IMR-90 (cell line): ENCODE results near the gene PCP4. TPM values are rescaled to one million over a fixed set of nuclear protein-coding genes. Genes with fewer than 3 reads are reported as not detected.

ENCODE experiments used
- ATAC-seq: fragments of 200-7000 bp; cut with Tn5 transposase; 2 replicates; pipeline ENCODE4 v1.9.1; 2020; ENCODE audit warnings: low read depth, mild to moderate bottlenecking, moderate library complexity
- BruUV-seq: library from RNA; stranded (reverse); fragments of 400-500 nt; replicated peaks from 2 replicates; lab custom pipeline; 2021; lab: Mats Ljungman, UMichigan
- CTCF ChIA-PET: fragments of 300-600 bp; formaldehyde crosslinking; extraction: SDS; loops from one replicate; lab custom pipeline; 2021; ENCODE audit warnings: antibody characterized with exemption; lab: Yijun Ruan, JAX
- POLR2A ChIA-PET: fragments of 300-600 bp; sonication (Branson Sonifier 250); formaldehyde crosslinking; loops from one replicate; lab custom pipeline; 2022; ENCODE audit warnings: antibody characterized with exemption; ENCODE audit not compliant: unreplicated experiment; lab: Charles Lee
- DNase-seq: peaks from one replicate; pipeline ENCODE4 v3.0.0; 2013
- H2AFZ ChIP-seq: replicated peaks from 2 replicates; pipeline ENCODE3; 2013; ENCODE audit warnings: low read length, mild to moderate bottlenecking; ENCODE audit not compliant: poor library complexity
- H2AK5ac ChIP-seq: 2 replicates; pipeline ENCODE4 v1.6.1; 2013; ENCODE audit warnings: low read depth, low read length, inconsistent platforms
- H2AK9ac ChIP-seq: replicated peaks from 2 replicates; pipeline ENCODE3; 2013; ENCODE audit warnings: mild to moderate bottlenecking, low read depth, low read length, moderate library complexity; ENCODE audit not compliant: poor library complexity
- H2BK120ac ChIP-seq: 2 replicates; pipeline ENCODE4 v1.6.1; 2013; ENCODE audit warnings: low read depth, low read length, inconsistent platforms
- H2BK15ac ChIP-seq: 3 replicates; pipeline ENCODE4 v1.6.1; 2013; ENCODE audit warnings: low read depth, low read length, inconsistent platforms
- H2BK20ac ChIP-seq: 2 replicates; pipeline ENCODE4 v1.6.1; 2013; ENCODE audit warnings: low read depth, mild to moderate bottlenecking, inconsistent platforms, low read length, moderate library complexity
- H2BK5ac ChIP-seq: 2 replicates; pipeline ENCODE4 v1.6.1; 2013; ENCODE audit warnings: mild to moderate bottlenecking, low read depth, low read length, inconsistent platforms; ENCODE audit not compliant: poor library complexity, severe bottlenecking
- H3K14ac ChIP-seq: replicated peaks from 2 replicates; pipeline ENCODE4 v1.6.1; 2013; ENCODE audit warnings: low read depth, low read length, inconsistent platforms
- H3K18ac ChIP-seq: 2 replicates; pipeline ENCODE4 v1.6.1; 2013; ENCODE audit warnings: low read depth, low read length, control low read depth
- H3K23ac ChIP-seq: 2 replicates; pipeline ENCODE4 v1.6.1; 2013; ENCODE audit warnings: low read depth, low read length, inconsistent platforms
- H3K27ac ChIP-seq: 2 replicates; pipeline ENCODE4 v1.5.1; 2013; ENCODE audit warnings: mild to moderate bottlenecking, control low read depth, low read length; ENCODE audit not compliant: insufficient read depth
- H3K27me3 ChIP-seq: 2 replicates; pipeline ENCODE4 v1.6.1; 2013; ENCODE audit warnings: low read length; ENCODE audit not compliant: control insufficient read depth, insufficient read depth
- H3K36me3 ChIP-seq: 2 replicates; pipeline ENCODE4 v1.6.1; 2013; ENCODE audit warnings: low read length, mixed read lengths; ENCODE audit not compliant: control insufficient read depth, insufficient read depth
- H3K4ac ChIP-seq: 2 replicates; pipeline ENCODE4 v1.6.1; 2013; ENCODE audit warnings: low read depth, low read length, inconsistent platforms
- H3K4me1 ChIP-seq: 2 replicates; pipeline ENCODE4 v1.6.1; 2013; ENCODE audit warnings: low read length, mixed read lengths; ENCODE audit not compliant: control insufficient read depth, insufficient read depth
- H3K4me2 ChIP-seq: 2 replicates; pipeline ENCODE4 v1.6.1; 2013; ENCODE audit warnings: low read depth, mild to moderate bottlenecking, control low read depth, low read length, moderate library complexity
- H3K4me3 ChIP-seq: 2 replicates; pipeline ENCODE4 v1.5.1; 2013; ENCODE audit warnings: low read depth, mild to moderate bottlenecking, control low read depth, low read length, moderate library complexity; ENCODE audit not compliant: insufficient read depth
- H3K56ac ChIP-seq: 2 replicates; pipeline ENCODE4 v1.6.1; 2013; ENCODE audit warnings: low read length, inconsistent platforms; ENCODE audit not compliant: insufficient read depth; ENCODE audit errors: extremely low read depth
- H3K79me1 ChIP-seq, 2 experiments: 2 replicates each; pipeline ENCODE4 v1.6.1; 2013; ENCODE audit warnings: low read length in 2 of 2, inconsistent platforms in 1 of 2, low read depth in 1 of 2
- H3K9ac ChIP-seq: 2 replicates; pipeline ENCODE4 v1.6.1; 2013; ENCODE audit warnings: low read depth, low read length, control low read depth
- H3K9me1 ChIP-seq: 2 replicates; pipeline ENCODE4 v1.6.1; 2013; ENCODE audit warnings: low read length, inconsistent platforms; ENCODE audit not compliant: insufficient read depth
- H3K9me3 ChIP-seq: 2 replicates; pipeline ENCODE4 v1.6.1; 2013; ENCODE audit warnings: low read length; ENCODE audit not compliant: control insufficient read depth, insufficient read depth
- H4K20me1 ChIP-seq: 2 replicates; pipeline ENCODE4 v1.6.1; 2013; ENCODE audit warnings: low read length, inconsistent platforms; ENCODE audit not compliant: insufficient read depth
- H4K5ac ChIP-seq: 2 replicates; pipeline ENCODE4 v1.6.1; 2013; ENCODE audit warnings: mild to moderate bottlenecking, low read depth, low read length, control low read depth
- H4K8ac ChIP-seq, 2 experiments: 2 replicates each; pipeline ENCODE4 v1.6.1; 2013; ENCODE audit warnings: low read depth in 2 of 2, low read length in 2 of 2, control low read depth in 1 of 2, inconsistent platforms in 1 of 2
- H4K91ac ChIP-seq: 2 replicates; pipeline ENCODE4 v1.6.1; 2013; ENCODE audit warnings: low read depth, low read length, inconsistent platforms; ENCODE audit not compliant: insufficient read depth
- BHLHE40 ChIP-seq: fragments of 150-350 bp; IDR thresholded peaks from 2 replicates; pipeline ENCODE4 v1.6.1; 2016; ENCODE audit warnings: mild to moderate bottlenecking, low read depth, low read length
- CEBPB ChIP-seq: IDR thresholded peaks from 2 replicates; pipeline ENCODE4 v1.6.1; 2012; ENCODE audit warnings: low read depth, low read length, improper control_type of control experiment
- CHD1 ChIP-seq: IDR thresholded peaks from 2 replicates; pipeline ENCODE4 v1.6.1; 2012; ENCODE audit warnings: low read depth, low read length, improper control_type of control experiment
- ELK1 ChIP-seq: fragments of 150-350 bp; IDR thresholded peaks from 2 replicates; pipeline ENCODE4 v1.6.1; 2016; ENCODE audit warnings: low read depth, mild to moderate bottlenecking, low read length, moderate library complexity, borderline replicate concordance
- FOS ChIP-seq: fragments of 150-350 bp; IDR thresholded peaks from 2 replicates; pipeline ENCODE4 v1.6.1; 2016; ENCODE audit warnings: low read depth, low read length
- MAFK ChIP-seq: IDR thresholded peaks from 2 replicates; pipeline ENCODE4 v1.6.1; 2012; ENCODE audit warnings: low read depth, low read length, improper control_type of control experiment
- MAZ ChIP-seq: IDR thresholded peaks from 2 replicates; pipeline ENCODE4 v1.6.1; 2012; ENCODE audit warnings: low read depth, mild to moderate bottlenecking, low read length, improper control_type of control experiment, moderate library complexity, borderline replicate concordance
- MXI1 ChIP-seq: IDR thresholded peaks from 2 replicates; pipeline ENCODE4 v1.6.1; 2012; ENCODE audit warnings: low read depth, mild to moderate bottlenecking, low read length, moderate library complexity, borderline replicate concordance
- NFE2L2 ChIP-seq: fragments of 150-350 bp; IDR thresholded peaks from 2 replicates; pipeline ENCODE4 v1.6.1; 2016; ENCODE audit warnings: low read depth, mild to moderate bottlenecking, low read length
- POLR2A ChIP-seq: IDR thresholded peaks from 2 replicates; pipeline ENCODE4 v1.6.1; 2012; ENCODE audit warnings: mild to moderate bottlenecking, low read depth, low read length
- RAD21 ChIP-seq: IDR thresholded peaks from 2 replicates; pipeline ENCODE4 v1.6.1; 2012; ENCODE audit warnings: low read length, improper control_type of control experiment
- RCOR1 ChIP-seq: IDR thresholded peaks from 2 replicates; pipeline ENCODE4 v1.6.1; 2012; ENCODE audit warnings: mild to moderate bottlenecking, low read length, improper control_type of control experiment; ENCODE audit not compliant: insufficient replicate concordance
- RFX5 ChIP-seq: IDR thresholded peaks from 2 replicates; pipeline ENCODE4 v1.8.0; 2012; ENCODE audit warnings: low read depth, mild to moderate bottlenecking, low read length, moderate library complexity
- SMC3 ChIP-seq: fragments of 150-350 bp; IDR thresholded peaks from 2 replicates; pipeline ENCODE4 v1.6.1; 2016; ENCODE audit warnings: low read depth, mild to moderate bottlenecking, antibody characterized with exemption, low read length, moderate library complexity
- WGBS, 2 experiments: methylation state at CpG; one replicate each; pipeline versions ENCODE4 v1.1.5 to v1.1.7; 2013; ENCODE audit warnings: missing lambda C conversion rate in 2 of 2; ENCODE audit not compliant: insufficient read length in 1 of 2; ENCODE audit errors: extremely low coverage in 2 of 2; 5-methylcytosine and 5-hydroxymethylcytosine counted together
- dilution Hi-C: fragments of 300-500 bp; cut with HindIII; formaldehyde crosslinking; loops from one replicate; pipeline ENCODE4 v1.14.3; 2018; ENCODE audit warnings: low sequenced_read_pairs; ENCODE audit not compliant: unreplicated experiment
- in situ Hi-C: fragments of 300-500 bp; cut with MboI; formaldehyde crosslinking; loops from 3 replicates; pipeline ENCODE4 v1.14.3; 2019; ENCODE audit warnings: low sequenced_read_pairs, inconsistent platforms, mixed read lengths
- intact Hi-C: fragments of 100-400 bp; cut with micrococcal nuclease; formaldehyde crosslinking; loops from 2 replicates; pipeline ENCODE4 v1.10.0; 2022
- polyA plus RNA-seq, 3 experiments: library from polyadenylated mRNA; depleted of rRNA; stranded (reverse); fragments of >200 nt; gene quantifications; 2 replicates each; pipeline ENCODE4 v1.2.3, GENCODE V29; 2012; ENCODE audit warnings: low replicate concordance in 1 of 3
- total RNA-seq: library from RNA; depleted of rRNA; stranded (reverse); fragments of >200 nt; gene quantifications from 2 replicates; pipeline ENCODE4 v1.2.3, GENCODE V29; 2012
- TF ChIP-seq, protein P1 (sequence below): conservative IDR thresholded peaks from 2 replicates; pipeline ENCODE4 v1.5.1; 2012; ENCODE audit warnings: mild to moderate bottlenecking, low read depth, low read length, improper control_type of control experiment
- TF ChIP-seq, protein P2 (sequence below): fragments of 150-350 bp; IDR thresholded peaks from 2 replicates; pipeline ENCODE4 v1.6.1; 2017; ENCODE audit warnings: mild to moderate bottlenecking, antibody characterized with exemption, low read length, low read depth

Gene PCP4
- total and polyA plus RNA-seq, 2 of the 4 experiments (the other 2 are of a cell fraction), result not detected

- in situ Hi-C loops, result no loop called here
- H2AFZ ChIP-seq, result no peak overlapping the region
- TF ChIP-seq CEBPB (no peak), SMC3 (no peak), ELK1 (no peak), MAFK (no peak), MXI1 (no peak), MAZ (no peak), RCOR1 (no peak), RAD21 (no peak), NFE2L2 (no peak), CHD1 (no peak), POLR2A (no peak), BHLHE40 (no peak), FOS (no peak), RFX5 (no peak)
- TF ChIP-seq, protein P1, sequence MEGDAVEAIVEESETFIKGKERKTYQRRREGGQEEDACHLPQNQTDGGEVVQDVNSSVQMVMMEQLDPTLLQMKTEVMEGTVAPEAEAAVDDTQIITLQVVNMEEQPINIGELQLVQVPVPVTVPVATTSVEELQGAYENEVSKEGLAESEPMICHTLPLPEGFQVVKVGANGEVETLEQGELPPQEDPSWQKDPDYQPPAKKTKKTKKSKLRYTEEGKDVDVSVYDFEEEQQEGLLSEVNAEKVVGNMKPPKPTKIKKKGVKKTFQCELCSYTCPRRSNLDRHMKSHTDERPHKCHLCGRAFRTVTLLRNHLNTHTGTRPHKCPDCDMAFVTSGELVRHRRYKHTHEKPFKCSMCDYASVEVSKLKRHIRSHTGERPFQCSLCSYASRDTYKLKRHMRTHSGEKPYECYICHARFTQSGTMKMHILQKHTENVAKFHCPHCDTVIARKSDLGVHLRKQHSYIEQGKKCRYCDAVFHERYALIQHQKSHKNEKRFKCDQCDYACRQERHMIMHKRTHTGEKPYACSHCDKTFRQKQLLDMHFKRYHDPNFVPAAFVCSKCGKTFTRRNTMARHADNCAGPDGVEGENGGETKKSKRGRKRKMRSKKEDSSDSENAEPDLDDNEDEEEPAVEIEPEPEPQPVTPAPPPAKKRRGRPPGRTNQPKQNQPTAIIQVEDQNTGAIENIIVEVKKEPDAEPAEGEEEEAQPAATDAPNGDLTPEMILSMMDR, result no peak
- TF ChIP-seq, protein P2, sequence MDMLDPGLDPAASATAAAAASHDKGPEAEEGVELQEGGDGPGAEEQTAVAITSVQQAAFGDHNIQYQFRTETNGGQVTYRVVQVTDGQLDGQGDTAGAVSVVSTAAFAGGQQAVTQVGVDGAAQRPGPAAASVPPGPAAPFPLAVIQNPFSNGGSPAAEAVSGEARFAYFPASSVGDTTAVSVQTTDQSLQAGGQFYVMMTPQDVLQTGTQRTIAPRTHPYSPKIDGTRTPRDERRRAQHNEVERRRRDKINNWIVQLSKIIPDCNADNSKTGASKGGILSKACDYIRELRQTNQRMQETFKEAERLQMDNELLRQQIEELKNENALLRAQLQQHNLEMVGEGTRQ, result no peak
- H2BK120ac ChIP-seq, result no peak overlapping the region
- no peak overlapping the region for H3K14ac ChIP-seq
- no peak overlapping the region for H2BK20ac ChIP-seq
- no peaks in the 10 kb centered on the region for H3K27me3 ChIP-seq
- H3K4me3 ChIP-seq, result no peak overlapping the region
- ATAC-seq, result no peak
- no peaks in the 10 kb centered on the region for H3K9me1 ChIP-seq
- POLR2A ChIA-PET, result no interaction called here
- H2BK15ac ChIP-seq, result no peak overlapping the region
- no TSS peak for BruUV-seq
- H3K4me2 ChIP-seq, result no peak overlapping the region
- no peak overlapping the region for H2AK5ac ChIP-seq
- no peak overlapping the region for H2BK5ac ChIP-seq
- no peak overlapping the region for H3K9ac ChIP-seq
- H3K4ac ChIP-seq, result no peak overlapping the region
- no peak overlapping the region for H2AK9ac ChIP-seq
- dilution Hi-C loops, result no loop called here
- H3K23ac ChIP-seq, result no peak overlapping the region
- H4K8ac ChIP-seq, result no peak overlapping the region
- H3K4me1 ChIP-seq, result no peaks in the 10 kb centered on the region
- no peak overlapping the region for H4K91ac ChIP-seq
- no peak for DNase-seq
- CTCF ChIA-PET, result no interaction called here
- no peaks in the 10 kb centered on the region for H3K36me3 ChIP-seq
- intact Hi-C loops, result no loop called here
- no peaks in the 10 kb centered on the region for H3K79me1 ChIP-seq
- H4K5ac ChIP-seq, result no peak overlapping the region
- peaks cover 35% of the 10 kb centered on the region for H3K9me3 ChIP-seq
- H4K20me1 ChIP-seq, result no peaks in the 10 kb centered on the region
- no peak overlapping the region for H3K27ac ChIP-seq
- no peak overlapping the region for H3K56ac ChIP-seq
- WGBS, 2 experiments, result no CpG with 5 or more reads among the region's 1 CpG
- no peak overlapping the region for H3K18ac ChIP-seq
Observed at GRCh38 chr21:39947031-39947430, 79.8 kb downstream of the PCP4 start.
